IPS-18a (cell line): ENCODE measurements around the gene KRCC1.
"Not testable (repeated sequence)": the region's sequence is repeated elsewhere in the genome, so short reads cannot be mapped to it uniquely, and the experiment has no call there.

Experiments used
- H3K27ac ChIP-seq: one replicate; pipeline ENCODE4 v1.5.1; 2013; ENCODE audit warnings: low read length
- H3K27me3 ChIP-seq: one replicate; pipeline ENCODE4 v1.6.1; 2013; ENCODE audit warnings: mild to moderate bottlenecking, low read length; ENCODE audit not compliant: control insufficient read depth, insufficient read depth
- H3K36me3 ChIP-seq: one replicate; pipeline ENCODE4 v1.6.1; 2013; ENCODE audit warnings: low read depth, low read length; ENCODE audit not compliant: control insufficient read depth
- H3K4me1 ChIP-seq: one replicate; pipeline ENCODE4 v1.6.1; 2013; ENCODE audit warnings: low read depth, low read length; ENCODE audit not compliant: control insufficient read depth
- H3K4me3 ChIP-seq: one replicate; pipeline ENCODE4 v1.5.1; 2013; ENCODE audit warnings: low read length
- H3K9ac ChIP-seq: one replicate; pipeline ENCODE4 v1.6.1; 2013; ENCODE audit warnings: mild to moderate bottlenecking, low read length, moderate library complexity
- H3K9me3 ChIP-seq: one replicate; pipeline ENCODE4 v1.6.1; 2013; ENCODE audit warnings: low read depth, low read length; ENCODE audit not compliant: control insufficient read depth

KRCC1 gene

DNA sequence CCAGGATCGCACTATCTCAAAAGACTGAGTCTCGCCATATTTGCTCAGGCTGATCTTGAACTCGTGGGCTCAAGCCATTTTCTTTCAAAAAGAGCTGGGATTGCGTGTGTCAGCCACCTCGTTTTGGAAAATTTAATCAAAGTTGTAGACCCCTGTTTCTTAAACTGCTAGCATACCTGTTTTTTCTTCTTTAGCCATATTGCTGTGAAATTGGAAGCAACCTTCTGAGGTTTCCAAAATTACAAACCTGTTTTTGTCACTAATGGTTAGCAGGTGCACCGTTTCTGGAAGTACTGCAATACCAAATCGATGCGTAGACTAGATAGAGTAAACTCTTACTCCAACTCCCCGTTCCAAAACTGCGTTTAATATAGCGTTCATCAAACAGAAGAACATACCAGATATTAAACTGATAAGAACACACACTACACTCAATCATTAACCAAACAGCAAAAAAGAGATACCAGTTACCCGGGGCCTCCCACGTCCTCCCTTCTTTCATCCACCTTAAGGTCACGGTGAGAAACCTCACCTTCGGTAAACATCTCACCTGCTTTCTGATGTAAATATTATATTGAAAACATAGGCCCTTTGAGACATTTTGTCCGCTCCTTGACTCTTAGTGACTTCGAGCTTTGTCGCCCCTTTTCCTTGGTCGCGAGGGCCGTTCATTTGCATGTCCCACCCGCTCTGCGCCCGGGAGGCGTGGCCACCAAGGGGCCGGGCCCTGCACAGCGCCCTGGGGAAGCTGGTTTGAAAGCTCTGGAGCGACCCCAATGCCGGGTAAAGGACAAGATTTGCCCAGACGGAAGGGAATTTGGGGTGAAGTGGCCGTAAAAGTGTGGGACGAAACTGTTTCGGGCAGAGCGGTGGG is 39.3 kb downstream of the KRCC1 start, which contains the start of gene RNU2-63P:
RNU2-63P (minus strand) TSS at position 462 of the 874 bp plus-strand sequence.
- Histone ChIP-seq H3K9me3 (no peaks in the 10 kb centered on the region), H3K36me3 (no peaks in the 10 kb centered on the region), H3K27ac (peak within 1 kb of the TSS; percentile 100), H3K4me1 (peaks cover 28% of the 10 kb centered on the region), H3K27me3 (no peaks in the 10 kb centered on the region), H3K9ac (peak within 1 kb of the TSS; percentile 99), H3K4me3 (peak within 1 kb of the TSS; percentile 89)

- H3K27ac ChIP-seq = no peak overlapping the region
- no peaks in the 10 kb centered on the region for H3K27me3 ChIP-seq
- no peak overlapping the region for H3K4me3 ChIP-seq
- H3K36me3 ChIP-seq = no peaks in the 10 kb centered on the region
- H3K9me3 ChIP-seq = no peaks in the 10 kb centered on the region
- no peaks in the 10 kb centered on the region for H3K4me1 ChIP-seq
- H3K9ac ChIP-seq = no peak overlapping the region
Observed at GRCh38 chr2:88011011-88011410, 44.6 kb downstream of the KRCC1 start.

DNA sequence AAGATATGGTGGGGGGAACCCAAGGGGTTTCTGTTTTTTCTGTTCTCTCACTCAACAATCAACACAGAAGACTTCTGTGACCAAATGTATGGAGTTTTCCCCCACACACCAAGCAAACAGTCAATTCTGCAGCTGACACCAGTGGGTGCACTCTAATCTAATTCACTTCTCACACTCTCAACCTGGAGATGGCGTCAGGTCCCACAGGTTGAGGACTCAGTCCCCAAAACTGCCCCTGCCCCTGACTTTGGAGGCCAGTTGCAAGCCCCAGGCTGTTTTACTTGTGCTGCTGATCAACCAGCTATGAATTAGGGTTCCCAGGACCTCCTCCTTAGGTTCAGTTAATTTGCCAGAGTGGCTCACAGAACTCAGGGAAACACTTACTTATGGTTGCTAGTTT is 45.4 kb downstream of the KRCC1 start:
- Histone ChIP-seq H3K27me3 (no peaks in the 10 kb centered on the region), H3K9me3 (no peaks in the 10 kb centered on the region), H3K4me3 (no peak overlapping the region), H3K27ac (no peak overlapping the region), H3K4me1 (no peaks in the 10 kb centered on the region), H3K9ac (no peak overlapping the region), H3K36me3 (no peaks in the 10 kb centered on the region)

DNA sequence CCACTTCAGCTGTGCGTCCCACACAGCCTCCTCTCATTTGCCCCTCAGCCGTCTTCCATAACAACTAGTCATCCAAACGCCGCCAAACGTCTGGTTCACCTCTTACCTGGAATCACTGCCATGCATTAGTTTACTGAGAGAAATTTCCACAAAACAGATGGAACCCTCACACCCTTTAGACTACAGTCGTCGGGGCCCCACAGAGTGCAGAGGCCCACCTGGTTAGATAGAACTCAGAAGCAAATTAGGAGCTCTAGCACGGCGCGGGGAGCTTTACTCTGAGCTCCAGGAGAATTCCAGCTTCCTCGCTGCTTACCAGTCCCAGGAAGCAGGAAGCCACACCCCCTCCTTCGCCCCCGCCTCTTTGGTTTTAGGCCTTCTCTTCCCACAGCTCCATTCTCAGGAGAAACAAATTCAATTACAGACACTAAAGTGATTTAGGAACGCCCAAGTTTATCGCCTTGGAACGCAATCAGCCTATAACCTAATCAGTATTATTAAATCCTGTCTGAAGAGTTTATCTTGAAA is 48.6 kb downstream of the KRCC1 start:
- no peak overlapping the region for H3K9ac ChIP-seq
- no peaks in the 10 kb centered on the region for H3K36me3 ChIP-seq
- H3K4me3 ChIP-seq = no peak overlapping the region
- no peak overlapping the region for H3K27ac ChIP-seq
- no peaks in the 10 kb centered on the region for H3K27me3 ChIP-seq
- H3K9me3 ChIP-seq = no peaks in the 10 kb centered on the region
- H3K4me1 ChIP-seq = peaks cover 6% of the 10 kb centered on the region

GRCh38 chr2:88005776-88006175 is 49.8 kb downstream of the KRCC1 start:
- Histone ChIP-seq H3K9ac (no peak overlapping the region), H3K27ac (no peak overlapping the region), H3K4me3 (no peak overlapping the region), H3K9me3 (no peaks in the 10 kb centered on the region), H3K4me1 (peaks cover 6% of the 10 kb centered on the region), H3K36me3 (no peaks in the 10 kb centered on the region), H3K27me3 (no peaks in the 10 kb centered on the region)

- Histone ChIP-seq H3K36me3 (no peaks in the 10 kb centered on the region), H3K27ac (no peak overlapping the region), H3K4me1 (peaks cover 6% of the 10 kb centered on the region), H3K4me3 (peak overlapping the region; percentile 35), H3K27me3 (no peaks in the 10 kb centered on the region), H3K9ac (peak overlapping the region; percentile 31), H3K9me3 (no peaks in the 10 kb centered on the region)
Observed at GRCh38 chr2:88003074-88003755, 52.4 kb downstream of the KRCC1 start.

DNA sequence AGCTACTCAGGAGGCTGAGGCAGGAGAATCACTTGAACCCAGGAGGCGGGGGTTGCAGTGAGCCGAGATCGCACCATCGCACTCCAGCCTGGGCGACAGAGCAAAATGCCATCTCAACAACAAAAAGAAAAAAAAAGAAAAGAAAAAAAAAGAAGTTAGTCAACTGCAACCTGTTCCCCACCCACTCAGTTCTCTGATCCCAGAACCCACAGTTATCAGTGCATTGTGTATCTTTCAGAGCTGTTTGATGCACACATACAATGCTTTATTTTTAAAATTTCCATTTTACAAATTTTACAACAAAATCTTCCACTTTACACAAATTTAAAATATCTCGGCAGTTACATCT is 53.2 kb downstream of the KRCC1 start:
- Histone ChIP-seq H3K9ac (no peak overlapping the region), H3K4me1 (peaks cover 6% of the 10 kb centered on the region), H3K27ac (no peak overlapping the region), H3K36me3 (no peaks in the 10 kb centered on the region), H3K27me3 (no peaks in the 10 kb centered on the region), H3K9me3 (no peaks in the 10 kb centered on the region), H3K4me3 (no peak overlapping the region)

GRCh38 chr2:88000474-88000873 is 55.1 kb downstream of the KRCC1 start:
- not testable (repeated sequence) for H3K36me3 ChIP-seq, H3K4me3 ChIP-seq, H3K9ac ChIP-seq, H3K27ac ChIP-seq, H3K4me1 ChIP-seq, H3K27me3 ChIP-seq, H3K9me3 ChIP-seq

DNA sequence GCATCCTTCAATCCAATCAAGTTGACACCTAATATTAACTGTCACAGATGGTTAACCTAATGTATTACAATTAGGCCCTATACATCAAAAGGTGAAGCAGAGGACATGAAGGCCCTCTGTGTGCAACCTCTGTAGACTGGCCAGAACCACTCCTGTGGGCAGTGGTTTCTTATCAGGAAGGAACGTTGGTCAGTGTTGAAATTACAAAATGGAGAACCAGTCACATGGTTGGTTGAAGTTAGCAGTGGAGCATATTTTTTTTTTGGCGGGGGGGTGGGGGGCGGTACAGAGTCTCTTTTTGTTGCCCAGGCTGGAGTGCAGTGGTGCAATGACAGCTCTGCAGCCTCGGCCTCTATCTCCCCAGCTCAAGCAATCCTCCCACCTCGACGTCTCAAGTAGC is 59.0 kb downstream of the KRCC1 start:
- no peak overlapping the region for H3K9ac ChIP-seq
- H3K27ac ChIP-seq = no peak overlapping the region
- H3K4me3 ChIP-seq = no peak overlapping the region
- no peaks in the 10 kb centered on the region for H3K36me3 ChIP-seq
- no peaks in the 10 kb centered on the region for H3K9me3 ChIP-seq
- no peaks in the 10 kb centered on the region for H3K27me3 ChIP-seq
- no peaks in the 10 kb centered on the region for H3K4me1 ChIP-seq

DNA sequence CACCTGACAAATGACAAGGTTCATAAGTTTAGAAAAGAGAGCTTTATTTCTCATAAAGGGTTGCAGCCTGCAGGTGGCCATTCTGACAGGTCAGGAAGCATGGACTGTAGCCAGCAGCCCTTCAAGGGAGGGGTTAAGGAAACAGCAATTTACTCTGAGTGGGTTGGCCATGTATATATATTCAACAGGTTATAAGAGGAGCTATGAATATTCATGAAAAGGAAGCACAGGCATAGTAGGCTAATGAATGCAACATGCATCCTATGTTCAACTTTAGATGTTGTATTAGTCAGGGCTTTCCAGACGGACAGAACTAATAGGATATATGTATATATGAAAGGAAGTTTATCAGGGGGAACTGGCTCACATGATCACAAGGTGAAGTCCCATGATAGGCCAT is 59.8 kb downstream of the KRCC1 start:
- no peaks in the 10 kb centered on the region for H3K27me3 ChIP-seq
- H3K9me3 ChIP-seq = no peaks in the 10 kb centered on the region
- H3K4me3 ChIP-seq = no peak overlapping the region
- no peaks in the 10 kb centered on the region for H3K4me1 ChIP-seq
- H3K36me3 ChIP-seq = no peaks in the 10 kb centered on the region
- H3K27ac ChIP-seq = no peak overlapping the region
- H3K9ac ChIP-seq = no peak overlapping the region

DNA sequence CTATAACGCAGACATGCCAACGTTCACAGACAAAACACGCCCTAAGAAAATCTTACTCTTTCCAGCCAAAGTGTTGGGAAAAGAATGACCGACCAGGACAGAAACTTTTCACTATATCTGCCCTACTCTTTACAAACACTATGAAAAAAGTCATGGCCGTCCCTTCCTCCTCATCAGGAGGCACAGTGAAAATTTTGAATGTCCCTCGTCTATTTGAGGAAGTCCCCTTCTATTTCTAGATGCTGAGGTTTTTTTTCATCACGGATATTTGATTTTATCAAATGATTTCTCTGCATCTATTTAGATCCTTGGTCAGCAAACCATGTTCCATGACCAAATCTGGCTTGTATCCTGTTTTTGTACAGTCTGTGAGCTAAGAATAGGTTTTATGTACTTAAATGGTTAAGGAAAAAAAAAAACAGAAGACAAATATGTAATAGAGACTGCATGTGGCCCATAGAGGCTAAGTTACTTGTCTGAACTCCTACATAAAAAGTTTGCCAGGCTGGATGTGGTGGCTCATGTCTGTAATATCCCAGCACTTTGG is 61.2 kb downstream of the KRCC1 start:
- not testable (repeated sequence) for H3K36me3 ChIP-seq, H3K9me3 ChIP-seq, H3K27me3 ChIP-seq, H3K4me1 ChIP-seq, H3K9ac ChIP-seq, H3K27ac ChIP-seq, H3K4me3 ChIP-seq
